Neural cell (in vitro differentiated cells): ENCODE measurements around the gene PAEP. TPM values are rescaled to one million over a fixed set of nuclear protein-coding genes. Genes with fewer than 3 reads are reported as not detected.

Experiments used
- H2AFZ ChIP-seq: fragments of 200-600, 300-800 bp; sonication (generic), shearing (Covaris generic); 2 replicates; pipeline ENCODE4 v1.6.0; 2014; ENCODE audit warnings: low read depth, mild to moderate bottlenecking, antibody characterized with exemption, low read length, moderate library complexity
- H3F3A ChIP-seq: fragments of 200-600 bp; shearing (Covaris generic); 2 replicates; pipeline ENCODE4 v1.6.1; 2016; ENCODE audit warnings: mild to moderate bottlenecking, moderate library complexity, mixed read lengths, antibody characterized with exemption, low read length; ENCODE audit not compliant: insufficient read depth, poor library complexity, severe bottlenecking
- H3K27ac ChIP-seq: fragments of 200-600, 300-800 bp; sonication (generic), shearing (Covaris generic); 2 replicates; pipeline ENCODE4 v1.5.1; 2014; ENCODE audit warnings: mild to moderate bottlenecking, low read length, moderate library complexity
- H3K27me3 ChIP-seq: fragments of 300-800, 200-600 bp; sonication (generic), shearing (Covaris generic); 2 replicates; pipeline ENCODE4 v1.6.0; 2014; ENCODE audit warnings: mild to moderate bottlenecking, low read depth, low read length, moderate library complexity; ENCODE audit not compliant: insufficient read depth
- H3K36me3 ChIP-seq: fragments of 300-800, 200-600 bp; sonication (generic), shearing (Covaris generic); 2 replicates; pipeline ENCODE4 v1.5.1; 2014; ENCODE audit warnings: mild to moderate bottlenecking, antibody characterized with exemption, low read length, moderate library complexity; ENCODE audit not compliant: insufficient read depth
- H3K4me2 ChIP-seq: fragments of 300-800, 200-600 bp; sonication (generic), shearing (Covaris generic); 2 replicates; pipeline ENCODE4 v1.6.0; 2014; ENCODE audit warnings: mild to moderate bottlenecking, low read length
- H3K4me3 ChIP-seq: fragments of 300-800, 200-600 bp; sonication (generic), shearing (Covaris generic); 2 replicates; pipeline ENCODE4 v1.5.1; 2014; ENCODE audit warnings: mild to moderate bottlenecking, low read length, moderate library complexity
- H3K79me2 ChIP-seq: fragments of 200-600 bp; shearing (Covaris generic); replicated peaks from 2 replicates; pipeline ENCODE4 v1.6.0; 2014; ENCODE audit warnings: mild to moderate bottlenecking, low read length, moderate library complexity; ENCODE audit not compliant: insufficient read depth
- H3K9ac ChIP-seq: fragments of 300-800, 200-600 bp; sonication (generic), shearing (Covaris generic); 2 replicates; pipeline ENCODE4 v1.6.1; 2016; ENCODE audit warnings: mild to moderate bottlenecking, low read length, mixed read lengths
- H3K9me2 ChIP-seq: fragments of 200-600 bp; shearing (Covaris generic); 2 replicates; pipeline ENCODE4 v1.6.1; 2016; ENCODE audit warnings: mild to moderate bottlenecking, low read length, mixed read lengths; ENCODE audit not compliant: insufficient read depth
- H3K9me3 ChIP-seq: fragments of 200-600, 300-800 bp; sonication (generic), shearing (Covaris generic); 2 replicates; pipeline ENCODE4 v1.6.1; 2016; ENCODE audit warnings: mild to moderate bottlenecking, mixed run types, low read length, moderate library complexity, mixed read lengths
- H4K20me1 ChIP-seq: fragments of 200-600 bp; shearing (Covaris generic); 2 replicates; pipeline ENCODE4 v1.6.1; 2016; ENCODE audit warnings: mild to moderate bottlenecking, mixed run types; ENCODE audit not compliant: insufficient read depth
- CTCF ChIP-seq: fragments of 450-650 bp; IDR thresholded peaks from 2 replicates; pipeline ENCODE4 v1.5.1; 2014; ENCODE audit warnings: antibody characterized with exemption, mild to moderate bottlenecking, moderate library complexity; ENCODE audit not compliant: poor library complexity, severe bottlenecking
- EP300 ChIP-seq: fragments of 450-650 bp; conservative IDR thresholded peaks from 2 replicates; pipeline ENCODE4 v1.6.1; 2014; ENCODE audit warnings: antibody characterized with exemption, mild to moderate bottlenecking, moderate library complexity; ENCODE audit not compliant: poor library complexity, severe bottlenecking
- EZH2 ChIP-seq: fragments of 200-600, 300-800 bp; shearing (Covaris generic), sonication (generic); IDR thresholded peaks from 2 replicates; pipeline ENCODE4 v1.6.1; 2014; ENCODE audit warnings: antibody characterized with exemption, low read length, borderline replicate concordance, mild to moderate bottlenecking; ENCODE audit not compliant: insufficient read depth, poor library complexity, severe bottlenecking
- MXI1 ChIP-seq: fragments of 450-650 bp; conservative IDR thresholded peaks from 2 replicates; pipeline ENCODE4 v1.6.1; 2014; ENCODE audit warnings: antibody characterized with exemption, mild to moderate bottlenecking; ENCODE audit not compliant: poor library complexity, severe bottlenecking
- POLR2AphosphoS5 ChIP-seq: IDR thresholded peaks from 2 replicates; pipeline ENCODE4 v1.6.1; 2012
- RAD21 ChIP-seq: fragments of 450-650 bp; conservative IDR thresholded peaks from 2 replicates; pipeline ENCODE4 v1.6.1; 2014; ENCODE audit warnings: antibody characterized with exemption, mild to moderate bottlenecking, moderate library complexity
- SMC3 ChIP-seq: fragments of 450-650 bp; conservative IDR thresholded peaks from 2 replicates; pipeline ENCODE4 v1.6.1; 2014; ENCODE audit warnings: antibody characterized with exemption, mild to moderate bottlenecking, moderate library complexity; ENCODE audit not compliant: poor library complexity
- TAF1 ChIP-seq: IDR thresholded peaks from 2 replicates; pipeline ENCODE4 v1.6.1; 2012; ENCODE audit warnings: low read depth
- polyA plus RNA-seq: library from polyadenylated mRNA; depleted of rRNA; stranded (reverse); fragments of >200 nt; gene quantifications from 2 replicates; pipeline ENCODE4 v1.2.3, GENCODE V29; 2014
- TF ChIP-seq, protein P1 (sequence below): IDR thresholded peaks from 2 replicates; pipeline ENCODE4 v1.6.1; 2012; ENCODE audit warnings: borderline replicate concordance

PAEP gene
- polyA plus RNA-seq, 1 donor from 2014 or later = not detected

- Histone ChIP-seq H3K9ac (no peak overlapping the region), H3K79me2 (no peaks in the 10 kb centered on the region), H3K27ac (no peak overlapping the region), H3K4me3 (no peak overlapping the region), H4K20me1 (no peaks in the 10 kb centered on the region), H3F3A (no peaks in the 10 kb centered on the region), H3K27me3 (peaks cover 5% of the 10 kb centered on the region), H3K9me3 (no peaks in the 10 kb centered on the region), H2AFZ (no peak overlapping the region), H3K36me3 (no peaks in the 10 kb centered on the region), H3K9me2 (no peaks in the 10 kb centered on the region), H3K4me2 (no peak overlapping the region)
- TF ChIP-seq TAF1 (no peak), MXI1 (no peak), SMC3 (no peak), EZH2 (no peak), POLR2AphosphoS5 (no peak), RAD21 (no peak), CTCF (no peak), EP300 (no peak)
- TF ChIP-seq, protein P1, sequence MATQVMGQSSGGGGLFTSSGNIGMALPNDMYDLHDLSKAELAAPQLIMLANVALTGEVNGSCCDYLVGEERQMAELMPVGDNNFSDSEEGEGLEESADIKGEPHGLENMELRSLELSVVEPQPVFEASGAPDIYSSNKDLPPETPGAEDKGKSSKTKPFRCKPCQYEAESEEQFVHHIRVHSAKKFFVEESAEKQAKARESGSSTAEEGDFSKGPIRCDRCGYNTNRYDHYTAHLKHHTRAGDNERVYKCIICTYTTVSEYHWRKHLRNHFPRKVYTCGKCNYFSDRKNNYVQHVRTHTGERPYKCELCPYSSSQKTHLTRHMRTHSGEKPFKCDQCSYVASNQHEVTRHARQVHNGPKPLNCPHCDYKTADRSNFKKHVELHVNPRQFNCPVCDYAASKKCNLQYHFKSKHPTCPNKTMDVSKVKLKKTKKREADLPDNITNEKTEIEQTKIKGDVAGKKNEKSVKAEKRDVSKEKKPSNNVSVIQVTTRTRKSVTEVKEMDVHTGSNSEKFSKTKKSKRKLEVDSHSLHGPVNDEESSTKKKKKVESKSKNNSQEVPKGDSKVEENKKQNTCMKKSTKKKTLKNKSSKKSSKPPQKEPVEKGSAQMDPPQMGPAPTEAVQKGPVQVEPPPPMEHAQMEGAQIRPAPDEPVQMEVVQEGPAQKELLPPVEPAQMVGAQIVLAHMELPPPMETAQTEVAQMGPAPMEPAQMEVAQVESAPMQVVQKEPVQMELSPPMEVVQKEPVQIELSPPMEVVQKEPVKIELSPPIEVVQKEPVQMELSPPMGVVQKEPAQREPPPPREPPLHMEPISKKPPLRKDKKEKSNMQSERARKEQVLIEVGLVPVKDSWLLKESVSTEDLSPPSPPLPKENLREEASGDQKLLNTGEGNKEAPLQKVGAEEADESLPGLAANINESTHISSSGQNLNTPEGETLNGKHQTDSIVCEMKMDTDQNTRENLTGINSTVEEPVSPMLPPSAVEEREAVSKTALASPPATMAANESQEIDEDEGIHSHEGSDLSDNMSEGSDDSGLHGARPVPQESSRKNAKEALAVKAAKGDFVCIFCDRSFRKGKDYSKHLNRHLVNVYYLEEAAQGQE = no peak
Measured at GRCh38 chr9:135582966-135583687, 21.6 kb downstream of the PAEP start.

- Histone ChIP-seq H3K9ac (no peak overlapping the region), H3K27me3 (peaks cover 5% of the 10 kb centered on the region), H3K9me2 (no peaks in the 10 kb centered on the region), H3K9me3 (no peaks in the 10 kb centered on the region), H4K20me1 (no peaks in the 10 kb centered on the region), H3K4me2 (no peak overlapping the region), H3K79me2 (no peaks in the 10 kb centered on the region), H3K27ac (no peak overlapping the region), H3K36me3 (no peaks in the 10 kb centered on the region), H3F3A (no peaks in the 10 kb centered on the region), H2AFZ (no peak overlapping the region), H3K4me3 (no peak overlapping the region)
- TF ChIP-seq POLR2AphosphoS5 (no peak), RAD21 (no peak), CTCF (no peak), SMC3 (no peak), EZH2 (no peak), EP300 (no peak), MXI1 (no peak), TAF1 (no peak)
- TF ChIP-seq, protein P1 = no peak
Measured at GRCh38 chr9:135583688-135584011, 22.1 kb downstream of the PAEP start.
